HG03045 (cell line): ENCODE measurements around the gene SLC25A21.
A peak's percentile ranks its signal among the peaks of the same experiment; 100 is the strongest.

Experiments
- ATAC-seq: cut with Tn5 transposase; IDR thresholded peaks from one replicate; pipeline ENCODE4 v1.9.1; 2021; ENCODE audit warnings: mild to moderate bottlenecking, moderate library complexity; ENCODE audit not compliant: unreplicated experiment

SLC25A21 gene

GRCh38 chr14:36948157-36948859 is 224.1 kb downstream of the SLC25A21 start:
- no peak for ATAC-seq

GRCh38 chr14:36947362-36947761 is 225.0 kb downstream of the SLC25A21 start:
- no peak for ATAC-seq

- no peak for ATAC-seq
Measured at GRCh38 chr14:36946872-36947271, 225.5 kb downstream of the SLC25A21 start.

- no peak for ATAC-seq
Measured at GRCh38 chr14:36944307-36945010, 227.9 kb downstream of the SLC25A21 start.

- ATAC-seq = no peak
Measured at GRCh38 chr14:36942522-36943245, 229.7 kb downstream of the SLC25A21 start.

GRCh38 chr14:36941783-36942521 is 230.5 kb downstream of the SLC25A21 start:
- ATAC-seq = peak; percentile 89

DNA sequence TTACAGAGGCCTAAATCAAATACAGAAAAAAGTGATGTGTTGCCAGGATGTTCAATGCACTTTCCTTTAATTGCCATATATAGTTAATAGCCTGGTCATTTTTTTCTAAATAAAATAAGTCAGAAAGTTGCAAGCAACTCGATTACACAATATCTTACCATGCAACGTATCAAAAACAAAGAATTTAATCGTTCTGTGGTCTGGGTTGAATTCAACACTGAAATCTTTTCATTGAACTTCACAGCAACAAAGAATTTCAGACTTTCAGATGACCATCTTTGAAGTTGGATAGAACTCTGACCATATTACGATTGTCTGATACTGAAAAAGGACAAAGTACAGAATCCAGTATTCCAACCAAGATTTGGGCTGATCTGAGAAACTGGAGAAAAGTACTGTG is 231.9 kb downstream of the SLC25A21 start:
- no peak for ATAC-seq

DNA sequence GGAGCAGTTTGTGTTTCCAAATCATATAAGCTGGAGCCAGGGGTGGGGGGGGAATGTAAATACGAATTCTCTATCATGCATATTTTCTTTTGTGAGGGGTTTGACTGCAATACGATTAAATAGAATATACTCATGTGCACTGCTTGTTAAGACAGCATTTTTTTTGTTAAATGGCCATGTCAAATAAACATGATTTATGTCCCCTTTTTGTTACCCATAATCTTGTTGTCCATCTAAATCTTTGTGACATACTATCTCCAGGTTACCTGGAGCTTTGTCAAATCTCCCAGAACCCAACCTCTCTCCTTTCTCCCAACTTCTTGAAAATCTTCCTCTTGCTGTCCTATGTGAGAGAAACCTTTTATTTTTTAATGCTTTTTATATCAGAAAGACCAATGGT is 233.1 kb downstream of the SLC25A21 start:
- ATAC-seq = no peak

DNA sequence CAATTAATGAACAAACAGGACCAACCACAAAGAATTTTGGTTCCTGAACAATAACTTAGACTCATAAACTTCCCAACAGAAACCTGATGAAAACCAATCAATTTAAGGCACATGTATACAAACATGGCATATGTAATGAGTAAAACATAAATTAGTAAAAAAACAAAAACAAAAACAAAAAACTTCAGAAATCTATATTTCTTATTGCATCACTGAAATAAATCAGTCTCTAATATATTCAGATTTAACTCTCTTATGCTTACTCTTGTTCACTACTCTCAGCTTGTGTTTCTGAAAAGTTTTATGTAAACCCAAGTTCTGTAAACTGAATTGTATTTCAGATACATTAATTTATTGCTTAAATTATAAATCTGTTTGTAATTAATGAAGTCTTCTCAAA is 233.7 kb downstream of the SLC25A21 start:
- ATAC-seq = no peak

DNA sequence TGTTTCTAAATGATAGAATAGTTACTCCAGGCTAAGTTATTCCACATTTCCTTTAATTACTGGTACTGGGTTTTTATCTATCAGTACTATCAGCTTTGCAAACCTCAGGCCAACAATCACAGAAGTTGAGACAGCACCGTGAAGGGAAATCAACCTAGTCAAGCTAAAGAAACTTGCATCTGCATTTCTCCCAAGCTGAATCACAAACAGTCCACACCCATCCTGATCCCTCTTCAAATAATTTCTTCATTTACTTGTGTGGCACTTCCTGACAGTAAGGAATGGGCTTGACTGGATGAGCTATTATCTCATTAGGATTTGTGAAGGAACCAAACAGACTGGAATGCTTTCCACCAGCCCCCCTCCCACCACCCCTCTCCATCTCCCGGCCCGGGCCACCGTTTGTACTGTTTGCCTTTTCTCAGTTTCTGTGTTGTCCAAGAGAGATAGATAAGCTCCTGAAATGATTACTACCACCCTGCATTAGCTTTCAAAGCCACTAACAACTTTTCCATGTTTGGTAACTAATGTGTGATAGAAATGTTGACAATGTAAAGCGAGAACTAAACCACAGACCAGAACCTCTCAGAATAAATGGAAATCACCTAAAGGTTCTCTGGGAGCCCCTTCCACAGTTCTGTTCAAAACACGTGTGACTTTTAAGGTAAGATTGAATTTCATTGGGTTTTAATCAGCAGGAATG is 236.3 kb downstream of the SLC25A21 start:
- ATAC-seq = no peak

DNA sequence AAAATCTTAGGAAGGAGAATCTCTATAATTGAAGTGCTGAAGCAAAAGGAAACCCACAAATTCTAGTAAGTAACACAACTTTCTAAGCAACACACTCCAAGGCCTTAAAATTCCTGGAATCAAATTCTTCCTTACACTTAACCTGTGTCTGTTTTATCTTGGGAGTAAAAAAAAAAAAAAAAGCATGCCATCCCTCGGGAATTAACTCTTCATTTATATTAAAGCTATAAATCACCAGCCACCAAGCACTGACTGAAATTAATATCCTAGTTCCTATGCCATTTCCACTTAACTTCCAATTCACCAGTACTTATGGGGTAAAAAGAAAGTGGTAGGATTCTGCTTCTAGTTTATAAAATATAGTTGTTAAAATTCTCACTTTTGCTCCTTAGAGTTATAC is 238.1 kb downstream of the SLC25A21 start:
- ATAC-seq = no peak

DNA sequence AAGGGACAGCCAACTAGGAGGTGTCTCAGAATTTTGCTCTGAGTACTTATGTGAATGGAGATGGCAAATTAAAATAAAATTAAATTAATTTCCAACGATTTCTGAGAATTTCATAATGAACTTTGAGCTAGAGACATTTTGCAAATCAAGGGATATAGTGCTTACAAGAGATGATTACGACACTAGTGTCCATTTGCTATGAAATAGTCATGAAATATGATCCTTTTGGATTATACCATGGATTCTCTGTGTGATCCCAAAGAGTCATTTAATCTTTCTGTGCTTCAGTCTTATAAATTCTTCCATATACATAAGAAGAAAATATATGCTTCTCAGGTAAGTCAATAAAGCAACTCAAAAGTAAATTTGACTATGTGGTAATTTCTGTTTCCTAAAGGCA is 240.6 kb downstream of the SLC25A21 start:
- ATAC-seq = no peak

DNA sequence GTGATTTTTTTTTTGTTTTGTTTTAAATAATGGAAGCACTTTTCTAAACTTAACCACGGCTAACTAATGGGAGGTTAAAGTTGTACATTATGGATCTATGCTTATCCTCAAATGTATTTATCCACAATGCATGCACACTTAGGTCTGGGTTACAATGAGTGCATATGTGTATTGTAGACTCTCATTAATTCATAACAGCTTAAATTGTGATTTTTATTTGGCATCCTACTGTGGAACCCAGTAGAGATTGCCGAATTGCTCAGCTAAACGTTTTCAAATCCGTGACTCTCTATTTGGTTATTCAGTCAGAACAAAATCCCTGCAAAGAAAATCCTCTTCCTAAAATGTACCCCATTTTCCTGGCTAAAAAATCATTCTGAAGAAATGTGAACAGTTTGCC is 244.0 kb downstream of the SLC25A21 start:
- ATAC-seq = no peak

DNA sequence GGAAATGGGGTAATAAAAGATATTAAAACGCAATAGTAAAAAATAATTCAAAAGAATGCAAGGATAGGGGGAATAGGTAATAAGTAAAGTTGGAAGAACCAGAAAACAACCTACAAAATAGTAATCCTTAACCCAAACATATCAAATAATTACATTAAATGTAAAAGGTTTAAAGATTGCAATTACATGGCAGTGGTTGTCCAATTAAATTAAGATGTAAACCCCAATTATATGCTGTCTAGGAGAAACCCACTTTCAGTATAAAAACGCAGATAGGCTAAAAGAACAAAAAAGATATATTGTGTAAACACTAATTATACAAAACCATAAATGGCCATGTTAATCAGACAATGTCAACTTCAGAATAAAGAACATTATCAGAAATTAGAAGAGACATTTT is 247.3 kb downstream of the SLC25A21 start:
- ATAC-seq = no peak

- no peak for ATAC-seq
Measured at GRCh38 chr14:36916668-36917067, 255.7 kb downstream of the SLC25A21 start.

- no peak for ATAC-seq
Measured at GRCh38 chr14:36915081-36915480, 257.3 kb downstream of the SLC25A21 start.

DNA sequence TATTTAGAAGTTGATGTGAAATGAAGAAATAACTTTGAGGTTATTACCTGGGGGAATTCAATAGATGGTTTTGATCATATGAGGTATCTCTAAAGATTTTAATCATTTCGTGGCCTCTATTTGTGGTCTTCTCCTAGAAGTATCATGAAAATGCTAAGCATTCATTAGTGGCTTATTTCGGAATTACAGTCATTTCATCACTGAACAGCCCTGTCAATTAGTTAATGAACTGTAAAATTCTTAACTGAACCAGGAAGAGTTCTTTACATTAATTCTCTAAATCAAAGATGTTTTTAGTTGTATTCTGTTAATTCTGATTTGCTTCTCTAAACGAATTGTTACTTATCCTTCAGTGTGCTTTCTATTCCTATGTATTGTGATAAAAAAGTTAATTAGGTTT is 261.8 kb downstream of the SLC25A21 start:
- no peak for ATAC-seq

DNA sequence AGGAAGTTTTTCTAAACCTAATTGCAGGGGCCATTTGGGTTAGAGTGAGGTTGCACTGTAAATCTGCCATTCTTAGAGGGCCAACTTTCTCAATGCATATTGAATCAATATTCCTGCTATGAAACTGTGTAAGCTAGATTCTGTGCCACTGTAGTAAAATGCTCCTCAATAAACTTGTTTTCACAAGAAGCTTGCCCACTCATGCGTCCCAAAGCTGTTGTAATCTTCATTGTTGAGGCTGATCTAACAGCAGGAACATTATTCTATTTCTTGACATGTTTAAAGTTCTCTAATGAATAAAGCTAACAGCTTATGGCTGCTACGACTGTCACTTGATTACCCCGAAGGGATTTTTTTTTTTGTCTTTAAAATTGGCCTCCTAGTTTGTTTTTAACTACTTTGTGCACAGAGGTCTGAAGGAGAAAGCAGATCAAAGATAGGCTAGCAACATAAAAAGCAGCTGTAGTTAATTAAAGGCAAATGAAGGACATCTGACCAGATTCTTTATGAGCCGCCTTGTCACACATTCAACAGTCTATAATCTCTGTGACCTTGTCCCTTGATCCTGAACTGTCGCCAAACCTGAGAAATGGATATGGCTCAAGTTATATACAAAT is 267.0 kb downstream of the SLC25A21 start:
- ATAC-seq = no peak

DNA sequence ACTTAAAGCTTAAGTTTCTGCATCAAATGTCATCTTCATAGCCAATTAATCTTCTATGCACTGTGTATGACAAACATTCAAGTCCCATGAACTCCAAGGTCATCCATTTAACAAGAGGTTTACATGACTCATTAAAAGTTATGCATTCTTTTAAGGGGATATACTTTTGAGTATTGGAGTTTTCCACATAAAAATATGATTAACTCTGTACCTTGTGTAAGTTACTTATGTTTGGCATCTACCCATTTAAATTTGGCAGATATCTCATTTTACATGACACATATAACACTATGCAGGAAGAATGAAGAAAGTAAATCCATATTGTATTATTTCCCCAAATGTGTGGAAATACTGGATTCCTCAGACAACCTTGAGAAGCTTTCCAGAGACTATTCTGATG is 270.5 kb downstream of the SLC25A21 start:
- no peak for ATAC-seq

- ATAC-seq = no peak
Measured at GRCh38 chr14:36900846-36901245, 271.6 kb downstream of the SLC25A21 start.
